WI38 (cell line): ENCODE data around the gene PPP1R14C.

Experiments used
- H3K4me3 ChIP-seq: 2 replicates; pipeline ENCODE4 v1.5.1; 2011; ENCODE audit warnings: low read depth, mild to moderate bottlenecking, control low read depth, low read length
- CTCF ChIP-seq: IDR thresholded peaks from 2 replicates; pipeline ENCODE4 v1.5.1; 2012; ENCODE audit warnings: low read depth, mild to moderate bottlenecking, control low read depth, low read length

Gene PPP1R14C

DNA sequence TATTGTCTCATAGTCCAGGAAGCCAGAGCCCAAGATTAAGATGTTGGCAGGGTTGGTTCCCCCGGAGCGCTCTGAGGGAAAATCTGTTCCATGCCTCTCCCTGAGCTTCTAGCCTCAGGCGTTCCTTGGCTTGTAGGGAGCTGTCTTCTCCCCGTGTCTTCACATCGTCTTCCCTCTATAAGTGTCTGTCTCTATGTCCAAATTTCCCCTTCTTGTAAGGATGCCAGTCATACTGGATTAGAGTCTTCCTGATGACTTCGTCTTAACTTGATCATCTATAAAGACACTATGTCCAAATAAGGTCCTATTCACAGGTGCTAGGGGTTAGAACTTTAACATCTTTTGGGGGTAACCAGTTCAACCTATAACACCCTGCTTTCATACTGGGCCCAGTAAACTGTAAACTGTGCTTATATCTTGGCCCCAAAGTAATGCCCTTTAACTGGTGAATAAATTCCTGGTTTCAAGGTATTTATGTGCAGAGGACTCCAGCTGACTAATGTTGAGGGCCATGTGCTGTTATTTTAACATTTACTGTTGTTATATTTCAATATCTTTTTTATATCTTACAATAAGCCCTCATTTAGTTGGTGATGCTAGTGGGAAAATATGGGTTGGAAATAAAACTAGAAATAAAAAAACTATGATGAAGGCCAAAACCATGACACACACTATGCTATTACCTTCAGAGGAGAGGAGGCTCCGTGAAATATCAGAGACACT is 124.3 kb downstream of the PPP1R14C start:
- H3K4me3 ChIP-seq, result no peak overlapping the region
- TF ChIP-seq CTCF, result no peak

DNA sequence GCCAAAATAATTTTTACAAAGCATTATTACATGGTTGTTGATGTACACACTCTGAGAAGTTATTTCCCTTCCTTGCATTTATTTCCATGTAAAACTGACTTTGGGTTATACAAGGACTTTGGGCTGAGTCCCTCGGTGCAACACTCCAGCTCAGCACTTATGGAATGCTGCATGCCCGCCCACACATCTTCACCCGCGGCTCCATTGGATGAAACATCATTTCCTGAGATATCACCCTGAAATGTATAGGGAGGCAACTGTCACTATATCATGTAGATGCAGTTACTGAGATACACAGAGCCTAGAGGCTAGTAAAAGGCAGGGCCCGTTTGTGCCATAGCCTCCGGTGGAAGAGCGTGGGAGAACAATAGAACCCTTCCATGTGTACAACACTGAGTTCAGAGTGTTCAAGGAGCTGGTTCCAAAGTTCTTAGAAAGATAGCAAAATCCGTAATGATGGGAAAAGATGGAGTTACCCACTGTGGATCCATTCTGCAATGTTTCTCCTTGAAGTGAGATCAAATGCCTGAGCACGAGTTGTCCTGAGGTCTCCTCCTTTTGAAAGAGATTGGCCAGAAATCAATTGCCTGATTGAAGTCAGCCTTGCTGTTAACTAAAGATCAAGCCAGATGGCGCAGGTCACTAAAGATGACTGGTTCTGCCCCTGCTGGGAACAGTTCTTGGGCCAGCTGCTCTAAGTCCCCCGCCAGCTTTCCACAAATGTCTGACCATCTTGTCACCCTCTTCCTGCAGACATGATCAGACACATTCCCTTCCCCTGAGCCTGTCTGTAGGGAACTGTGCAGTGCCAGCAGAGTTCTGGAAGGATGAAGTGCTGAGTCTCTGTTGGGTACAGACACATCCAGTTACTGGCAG is 125.1 kb downstream of the PPP1R14C start:
- TF ChIP-seq CTCF, result no peak
- no peak overlapping the region for H3K4me3 ChIP-seq

DNA sequence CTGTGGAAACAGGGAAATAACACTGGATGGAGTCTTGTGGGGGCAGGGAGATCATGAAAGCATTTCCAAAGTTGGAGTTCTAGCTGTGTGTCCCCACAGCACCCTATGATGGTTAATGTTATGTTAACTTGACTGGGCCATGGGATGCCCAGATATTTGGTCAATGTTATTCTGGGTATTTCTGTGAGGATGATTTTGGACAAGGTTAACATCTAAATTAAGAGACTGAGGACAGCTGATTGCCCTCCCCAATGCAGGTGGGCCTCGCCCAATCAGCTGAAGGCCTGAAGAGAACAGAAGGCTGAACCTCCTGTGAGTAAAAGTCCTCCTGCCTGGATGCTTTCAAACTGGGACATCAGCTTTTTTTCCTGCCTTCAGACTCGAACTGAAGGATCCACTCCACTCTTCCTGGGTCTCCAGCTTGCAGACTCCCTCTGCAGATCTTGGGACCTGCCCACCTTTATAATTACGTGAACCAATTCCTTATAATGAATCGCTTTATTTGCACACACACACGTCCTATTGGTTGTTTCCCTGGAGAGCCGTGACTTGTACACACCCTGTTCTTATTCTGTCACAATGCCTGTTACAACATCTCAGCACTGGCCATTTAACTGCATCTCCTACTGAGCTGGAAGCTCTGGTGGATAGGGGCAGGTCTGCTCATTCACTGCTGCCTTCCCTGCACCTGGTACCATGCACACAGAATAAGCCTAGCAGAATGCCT is 126.4 kb downstream of the PPP1R14C start:
- TF ChIP-seq CTCF, result no peak
- H3K4me3 ChIP-seq, result no peak overlapping the region

- TF ChIP-seq CTCF, result no peak
- H3K4me3 ChIP-seq, result no peak overlapping the region
These were observed 127.0 kb downstream of the PPP1R14C start for GRCh38 chr6:150269857-150270223.

DNA sequence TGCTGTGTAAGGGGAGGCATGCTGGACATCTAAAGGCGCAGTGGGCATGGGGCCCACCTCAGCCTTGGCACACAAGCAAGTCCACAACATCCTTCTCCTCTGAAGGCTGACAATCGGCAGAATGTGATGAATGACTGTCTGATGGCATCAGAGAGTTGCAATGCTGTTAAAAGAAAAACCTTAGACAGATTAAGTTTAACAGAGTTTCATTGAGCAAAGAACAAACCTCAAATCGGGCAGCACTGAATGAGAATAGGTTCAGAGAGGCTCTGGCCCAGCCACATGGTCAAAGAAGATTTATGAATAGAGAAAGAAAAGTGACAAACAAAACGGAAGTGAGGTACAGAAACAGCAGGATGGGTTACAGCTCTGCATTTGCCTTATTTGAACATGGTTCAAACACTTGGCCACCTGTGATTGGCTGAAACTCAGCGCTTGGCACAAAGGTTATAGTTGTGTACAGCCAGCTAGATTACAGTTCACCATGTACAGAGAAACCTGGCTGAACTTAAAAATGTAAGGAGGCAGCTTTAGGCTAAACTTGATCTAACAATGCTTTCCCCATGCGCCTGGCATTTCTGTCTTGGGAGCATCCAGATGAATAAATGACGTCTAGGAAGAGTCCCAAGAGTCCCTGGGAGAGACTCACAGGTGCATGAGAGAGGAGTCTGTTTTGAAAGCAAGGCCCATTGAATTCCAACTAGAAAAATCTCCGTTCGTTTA is 127.6 kb downstream of the PPP1R14C start:
- TF ChIP-seq CTCF, result no peak

DNA sequence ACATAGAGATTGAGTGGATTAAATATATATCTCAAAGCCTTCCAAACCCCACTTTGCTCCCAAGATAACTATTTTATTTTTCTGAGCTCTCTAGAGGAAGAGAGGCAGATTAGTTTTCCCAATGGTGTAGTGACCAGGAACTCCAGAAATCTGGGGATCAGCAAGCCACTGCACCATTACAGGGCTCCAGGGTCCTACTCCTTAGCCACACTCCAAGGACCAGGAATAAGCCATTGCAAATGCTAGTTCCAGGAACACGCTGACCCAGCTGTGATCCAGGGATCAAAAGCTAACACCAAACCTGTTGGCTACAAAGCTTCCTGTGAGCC is 128.3 kb downstream of the PPP1R14C start:
- H3K4me3 ChIP-seq, result no peak overlapping the region
- no peak for TF ChIP-seq CTCF

More for the DNA sequence above, 127.6 kb downstream of the PPP1R14C start:
- H3K4me3 ChIP-seq, result no peak overlapping the region
